NCI-H2196 (cell line): ENCODE data around the gene MKRN3.
"Not testable (repeated sequence)": the region's sequence is repeated elsewhere in the genome, so short reads cannot be mapped to it uniquely, and the experiment has no call there.

Experiments
- DNase-seq: peaks from one replicate; lab custom pipeline; 2025; ENCODE audit not compliant: unreplicated experiment; lab: John Stamatoyannopoulos, UW

The MKRN3 gene

GRCh38 chr15:23588268-23588667 is 22.8 kb downstream of the MKRN3 start:
- no peak for DNase-seq

- no peak for DNase-seq
These were observed 23.5 kb downstream of the MKRN3 start for GRCh38 chr15:23589012-23589411.

- no peak for DNase-seq
These were observed 28.8 kb downstream of the MKRN3 start for GRCh38 chr15:23594252-23594770.

GRCh38 chr15:23595368-23595767 is 29.9 kb downstream of the MKRN3 start:
- DNase-seq: no peak

- DNase-seq: no peak
These were observed 31.3 kb downstream of the MKRN3 start for GRCh38 chr15:23596736-23597135.

- not testable (repeated sequence) for DNase-seq
These were observed 31.8 kb downstream of the MKRN3 start for GRCh38 chr15:23597278-23597677.

- DNase-seq: no peak
These were observed 33.6 kb downstream of the MKRN3 start for GRCh38 chr15:23599053-23599452.

GRCh38 chr15:23602124-23602523 is 36.6 kb downstream of the MKRN3 start:
- no peak for DNase-seq

GRCh38 chr15:23606226-23606625 is 40.8 kb downstream of the MKRN3 start:
- DNase-seq: no peak

GRCh38 chr15:23616536-23616935 is 51.1 kb downstream of the MKRN3 start:
- no peak for DNase-seq
